Activated CD4-positive, alpha-beta T cell treated with anti-CD3 and anti-CD28 coated beads, Interleukin-2, amount 50 U/mL, for 48 hours (primary cell): ENCODE measurements around the gene BANK1.

Experiments
- DNase-seq, 2 experiments: peaks; one replicate each; pipeline ENCODE4 v3.0.0-alpha.2; 2020

The BANK1 gene, protein sequence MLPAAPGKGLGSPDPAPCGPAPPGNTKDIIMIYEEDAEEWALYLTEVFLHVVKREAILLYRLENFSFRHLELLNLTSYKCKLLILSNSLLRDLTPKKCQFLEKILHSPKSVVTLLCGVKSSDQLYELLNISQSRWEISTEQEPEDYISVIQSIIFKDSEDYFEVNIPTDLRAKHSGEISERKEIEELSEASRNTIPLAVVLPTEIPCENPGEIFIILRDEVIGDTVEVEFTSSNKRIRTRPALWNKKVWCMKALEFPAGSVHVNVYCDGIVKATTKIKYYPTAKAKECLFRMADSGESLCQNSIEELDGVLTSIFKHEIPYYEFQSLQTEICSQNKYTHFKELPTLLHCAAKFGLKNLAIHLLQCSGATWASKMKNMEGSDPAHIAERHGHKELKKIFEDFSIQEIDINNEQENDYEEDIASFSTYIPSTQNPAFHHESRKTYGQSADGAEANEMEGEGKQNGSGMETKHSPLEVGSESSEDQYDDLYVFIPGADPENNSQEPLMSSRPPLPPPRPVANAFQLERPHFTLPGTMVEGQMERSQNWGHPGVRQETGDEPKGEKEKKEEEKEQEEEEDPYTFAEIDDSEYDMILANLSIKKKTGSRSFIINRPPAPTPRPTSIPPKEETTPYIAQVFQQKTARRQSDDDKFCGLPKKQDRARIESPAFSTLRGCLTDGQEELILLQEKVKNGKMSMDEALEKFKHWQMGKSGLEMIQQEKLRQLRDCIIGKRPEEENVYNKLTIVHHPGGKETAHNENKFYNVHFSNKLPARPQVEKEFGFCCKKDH

GRCh38 chr4:101790521-101791181, at the start of gene BANK1:
Gene BANK1, plus strand, starts transcription at chr4:101790730. Its CDS starts 151 bp downstream, at chr4:101790881.
- peak; percentile 2 to 18 for DNase-seq

DNA sequence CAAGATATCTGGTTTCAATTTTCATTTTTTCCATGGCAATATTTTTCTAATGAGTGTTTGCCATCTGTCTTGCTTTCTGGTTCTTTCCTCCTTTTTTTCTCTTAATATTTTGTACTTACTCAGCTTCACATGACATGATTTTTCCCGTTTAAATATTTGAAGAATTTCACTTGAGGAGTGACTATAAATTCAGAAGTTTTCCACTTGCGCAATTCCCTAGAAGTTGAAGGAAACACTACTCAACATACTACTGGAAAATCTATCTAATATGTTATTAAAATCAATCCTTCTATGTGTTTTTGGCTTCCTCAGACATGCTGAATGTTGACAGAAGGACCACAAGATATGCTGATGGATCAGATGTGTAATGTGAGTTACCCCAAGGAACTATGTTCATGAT, 36.8 kb upstream of the BANK1 start:
- no peak for DNase-seq

- no peak for DNase-seq
Measured at GRCh38 chr4:101756181-101756580, 34.3 kb upstream of the BANK1 start.

- no peak for DNase-seq
Measured at GRCh38 chr4:101761405-101761804, 29.1 kb upstream of the BANK1 start.

GRCh38 chr4:101762025-101762424, 28.5 kb upstream of the BANK1 start:
- DNase-seq: no peak

- no peak for DNase-seq
Measured at GRCh38 chr4:101762534-101762933, 28.0 kb upstream of the BANK1 start.

- DNase-seq: no peak
Measured at GRCh38 chr4:101763576-101763975, 27.0 kb upstream of the BANK1 start.

DNA sequence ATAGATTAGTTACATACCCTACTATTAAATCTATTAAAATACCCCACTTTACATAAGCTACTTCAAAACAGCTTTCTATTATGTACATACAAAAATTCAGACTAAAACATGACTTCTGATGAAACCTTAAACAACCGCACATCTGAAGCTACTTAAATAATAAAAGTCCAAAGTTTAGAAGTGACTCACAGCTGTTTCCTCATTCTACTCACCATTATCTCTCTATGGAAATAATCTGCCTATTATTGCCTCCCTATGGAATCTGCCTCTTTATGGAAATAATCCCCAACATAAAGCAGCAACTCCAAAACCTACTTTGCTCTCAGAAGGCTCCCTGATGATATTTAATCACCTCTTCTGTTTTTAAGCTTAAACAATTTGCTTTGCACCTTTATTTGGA, 15.7 kb upstream of the BANK1 start:
- no peak for DNase-seq

GRCh38 chr4:101777431-101777830, 13.1 kb upstream of the BANK1 start:
- no peak for DNase-seq

- DNase-seq: no peak
Measured at GRCh38 chr4:101780284-101780683, 10.2 kb upstream of the BANK1 start.

DNA sequence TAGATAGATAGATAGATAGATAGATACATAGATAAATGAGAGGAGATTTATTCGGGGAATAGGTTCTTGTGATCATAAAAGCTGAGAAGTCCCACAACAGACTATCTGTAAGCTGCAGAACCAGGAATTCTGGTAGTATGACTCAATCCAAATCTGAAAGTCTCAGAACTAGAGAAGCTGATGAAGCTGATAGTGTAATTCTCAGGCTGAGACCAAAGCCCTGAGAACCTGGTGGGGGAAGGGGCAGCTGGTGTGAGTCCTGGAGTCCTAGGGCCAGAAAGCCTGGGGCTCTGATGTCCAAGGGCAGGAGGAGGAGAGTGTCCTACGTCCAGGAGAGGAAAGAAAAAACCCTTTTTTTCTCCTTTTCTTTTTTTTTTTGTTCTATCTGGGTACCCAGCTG, 8.0 kb upstream of the BANK1 start:
- DNase-seq: no peak

DNA sequence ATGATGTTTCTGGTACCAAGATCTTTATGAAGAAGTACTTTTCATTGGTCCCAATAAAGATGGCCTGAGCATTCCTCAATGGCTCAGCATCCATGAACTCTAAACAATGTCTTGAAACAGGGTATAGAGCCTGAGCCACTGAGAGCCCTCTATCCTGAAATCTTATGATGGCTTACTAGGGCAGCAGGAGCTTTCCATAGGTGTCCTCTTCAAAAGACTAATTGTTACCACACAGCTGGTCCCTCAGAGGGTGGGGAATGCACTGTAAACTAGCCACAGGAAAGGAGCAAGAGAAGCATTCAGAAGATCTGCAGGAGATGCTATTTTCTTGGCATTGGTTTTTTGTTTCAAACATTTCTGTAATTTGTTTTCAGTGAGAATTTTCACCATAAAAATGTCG, 5.6 kb upstream of the BANK1 start:
- no peak for DNase-seq

GRCh38 chr4:101785486-101785885, 5.0 kb upstream of the BANK1 start:
- no peak for DNase-seq

DNA sequence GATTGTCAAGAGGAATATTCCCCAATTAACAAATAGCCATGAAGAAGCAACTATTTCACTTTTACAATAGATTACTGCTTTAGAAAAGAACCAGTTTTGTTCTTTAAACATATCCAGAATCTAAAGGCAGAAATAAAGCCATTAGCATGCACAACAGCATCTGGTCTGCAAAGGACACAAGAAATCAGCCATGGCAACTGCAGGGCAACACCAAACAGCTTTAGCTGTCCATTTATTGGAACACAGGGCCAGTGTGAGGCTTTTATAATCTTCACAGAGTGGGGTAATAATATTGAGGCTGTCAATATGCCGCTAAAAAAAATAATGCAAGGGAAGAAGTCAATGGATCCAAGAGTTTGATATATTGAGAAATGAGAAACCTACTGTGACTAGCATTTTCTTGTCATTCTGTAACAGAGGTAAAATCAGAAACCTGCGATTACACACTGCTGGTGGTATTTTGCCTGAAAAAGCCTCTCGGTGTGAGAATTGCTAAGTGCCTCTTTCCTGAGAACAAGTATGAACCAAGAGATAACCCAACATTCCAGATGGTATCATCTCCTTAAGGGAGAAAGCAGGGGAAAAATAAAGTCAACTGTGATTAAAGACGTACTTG, 2.7 kb upstream of the BANK1 start:
- DNase-seq: no peak

- no peak for DNase-seq
Measured at GRCh38 chr4:101791182-101791558, 640 bp downstream of the BANK1 start.

DNA sequence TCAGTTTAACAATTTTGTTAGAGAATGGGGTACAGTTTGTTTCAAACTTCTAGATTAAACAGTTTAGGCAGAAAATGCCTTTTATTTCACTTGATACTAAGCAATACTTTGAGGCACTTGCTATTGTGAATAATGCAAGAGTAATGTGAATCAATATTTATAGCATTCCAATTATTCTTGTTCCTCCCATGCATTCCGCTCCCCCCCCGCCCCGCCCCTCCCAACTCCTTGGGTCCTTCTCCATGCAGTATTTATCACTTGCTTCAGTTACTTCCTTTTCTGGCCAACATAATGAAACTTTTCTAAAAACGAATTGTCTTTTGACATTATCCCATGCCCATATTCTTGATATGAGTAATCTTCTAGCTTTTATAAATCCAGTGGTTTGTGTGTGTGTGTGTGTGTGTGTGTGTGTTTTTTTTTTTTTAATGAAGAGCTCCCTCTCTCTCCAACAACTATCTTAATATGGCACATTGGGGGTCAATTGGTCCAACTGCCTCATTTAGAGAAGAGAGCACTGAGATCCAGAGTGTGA, 1.6 kb downstream of the BANK1 start:
- DNase-seq: no peak

- no peak for DNase-seq
Measured at GRCh38 chr4:101793397-101793796, 2.9 kb downstream of the BANK1 start.

DNA sequence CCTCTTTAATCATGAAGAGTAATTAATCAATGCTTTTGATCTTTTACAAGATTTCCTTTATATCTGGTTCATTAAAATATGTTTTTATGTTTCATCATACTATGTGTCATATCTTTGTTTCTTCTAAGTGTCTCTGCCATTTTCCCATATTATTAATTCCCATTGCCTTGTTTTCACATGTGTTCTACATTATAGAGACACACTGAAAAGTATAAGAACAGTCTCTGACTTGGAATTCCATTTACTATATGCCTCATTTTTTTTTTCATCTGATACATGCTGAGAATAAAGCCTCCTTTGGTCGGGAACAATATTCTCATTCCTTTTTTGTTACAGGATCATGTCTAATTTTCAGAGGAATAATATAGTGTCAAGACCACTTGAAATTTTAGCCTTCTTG, 4.3 kb downstream of the BANK1 start:
- DNase-seq: no peak

DNA sequence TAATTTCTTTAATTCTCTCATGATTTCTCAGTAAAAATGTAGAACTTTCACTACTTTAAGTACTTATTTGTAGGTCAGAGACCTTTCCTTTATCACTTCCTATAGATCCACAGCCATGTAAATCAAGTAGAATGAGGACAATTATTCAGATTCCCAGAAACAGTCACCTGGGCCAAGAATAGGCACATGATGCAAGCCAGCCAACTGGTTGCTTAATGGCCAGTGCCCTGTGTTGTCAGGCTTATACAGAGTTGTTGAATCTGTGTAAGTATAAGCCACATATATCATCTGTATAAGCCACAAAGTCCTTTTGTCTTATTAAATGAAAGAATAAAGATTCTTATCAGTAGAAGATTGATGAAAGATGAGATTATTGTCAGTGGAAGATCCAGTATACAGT, 5.2 kb downstream of the BANK1 start:
- no peak for DNase-seq

DNA sequence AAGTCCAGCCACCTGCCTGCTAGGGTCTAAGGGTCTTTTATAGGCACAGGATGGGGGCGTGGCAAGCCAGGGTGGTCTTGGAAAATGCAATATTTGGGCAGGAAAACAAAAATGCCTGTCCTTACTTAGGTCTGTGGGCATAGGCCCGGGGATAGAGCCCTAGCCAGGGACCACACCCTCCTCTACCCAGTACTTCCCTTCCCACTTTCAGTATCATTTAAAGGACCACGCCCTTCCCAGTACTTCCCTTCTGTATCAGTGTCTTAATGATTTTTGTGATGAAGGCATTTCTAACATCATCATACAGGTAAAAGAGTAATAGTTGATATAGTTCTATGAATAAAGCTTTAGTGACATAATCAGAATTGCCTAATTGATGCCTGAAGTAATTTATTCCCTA, 11.4 kb downstream of the BANK1 start:
- no peak for DNase-seq

GRCh38 chr4:101806914-101807313, 16.4 kb downstream of the BANK1 start:
- DNase-seq: no peak

DNA sequence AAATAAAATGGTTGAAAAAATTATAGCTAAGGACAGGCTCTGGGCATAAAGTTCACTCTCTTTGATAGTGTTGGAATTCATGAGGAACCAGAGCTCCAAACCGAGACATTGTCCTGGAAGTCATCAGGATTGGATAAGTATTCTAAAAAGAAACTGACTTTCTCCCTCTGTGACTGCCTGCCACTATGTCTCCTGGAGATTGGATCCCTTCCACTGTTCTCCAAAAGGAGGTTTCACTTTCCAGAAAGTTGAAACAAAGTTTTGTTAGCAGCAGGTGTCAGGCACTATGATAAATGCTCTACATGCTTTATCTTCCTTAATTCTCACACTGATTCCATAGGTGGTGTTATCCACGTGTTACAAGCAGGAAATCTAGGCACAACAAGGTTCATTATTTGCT, 16.8 kb downstream of the BANK1 start:
- DNase-seq: no peak

DNA sequence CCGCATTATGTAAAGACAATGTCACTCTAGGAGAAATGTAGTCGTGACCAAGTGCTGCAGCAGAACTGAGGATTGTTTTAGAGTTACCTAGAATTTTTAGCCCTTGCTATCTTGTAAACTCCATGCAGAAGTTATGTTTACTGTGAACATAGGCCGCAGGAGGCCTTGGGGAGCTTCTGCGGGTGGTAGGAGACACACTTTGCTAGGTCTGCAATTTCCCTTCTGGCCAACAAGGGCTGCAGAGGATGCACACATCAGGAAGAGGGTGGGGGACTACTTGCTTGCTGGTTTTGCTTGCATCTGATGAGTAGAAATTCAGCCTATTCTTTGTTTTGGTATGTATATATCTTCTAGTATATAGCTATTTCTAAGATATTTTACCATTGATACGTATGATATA, 23.1 kb downstream of the BANK1 start:
- DNase-seq: no peak
